ENCODE data around the gene PIP5K1C. TPM values are rescaled to one million over a fixed set of nuclear protein-coding genes. Genes with fewer than 3 reads are reported as not detected.

PIP5K1C gene
- total RNA-seq, 1 experiment from 2014 or later: 20.0 TPM

GRCh38 chr19:3696660-3696995 is 3.6 kb downstream of the PIP5K1C start:
- H3K9me2 ChIP-seq (ENCODE audit: insufficient read depth): no peaks in the 10 kb centered on the region
- H3K27ac ChIP-seq: no peak overlapping the region
- H3K27me3 ChIP-seq (ENCODE audit: insufficient read depth, low read depth): no peaks in the 10 kb centered on the region
- no peak for DNase-seq
- no peak overlapping the region for H3K4me2 ChIP-seq
- POLR2A ChIA-PET (ENCODE audit: unreplicated experiment): interaction anchor here (0.7 kb wide), 1 partner anchor 389 kb away, joined by 14 read pairs; no protein-coding TSS in a partner anchor
- CTCF ChIA-PET: no interaction called here
- H3K9me3 ChIP-seq (ENCODE audit: insufficient read depth, low read depth): no peaks in the 10 kb centered on the region
- no TSS peak for BruUV-seq (replicated peaks)
- H3F3A ChIP-seq (ENCODE audit: insufficient read depth, low read depth): peaks cover 10% of the 10 kb centered on the region; the same call in 1 of the 2 replicates
- H3K79me2 ChIP-seq (ENCODE audit: low read depth): 0 out of 2 replicates have a peak, but pooled peaks cover 8% of the 10 kb centered on the region
- no peak for TF ChIP-seq EZH2 (IDR thresholded peaks at IDR 0.05; ENCODE audit: low read depth)
- TF ChIP-seq CTCF (conservative IDR thresholded peaks at IDR 0.05): no peak
- no peaks in the 10 kb centered on the region; the same call in 1 of the 2 replicates for H3K4me1 ChIP-seq (replicated peaks; ENCODE audit: insufficient read depth)
- no peaks in the 10 kb centered on the region for H3K36me3 ChIP-seq (ENCODE audit: low read depth)
- intact Hi-C loops (cut with micrococcal nuclease; ENCODE audit: unreplicated experiment): no loop called here
- no peak overlapping the region for H2AFZ ChIP-seq
- H3K4me3 ChIP-seq: no peak overlapping the region
- H4K20me1 ChIP-seq (ENCODE audit: insufficient read depth): no peaks in the 10 kb centered on the region

GRCh38 chr19:3695986-3696659 is 4.1 kb downstream of the PIP5K1C start:
- Histone ChIP-seq H2AFZ (no peak overlapping the region), H3K9me3 (ENCODE audit: insufficient read depth, low read depth) (no peaks in the 10 kb centered on the region), H3F3A (ENCODE audit: insufficient read depth, low read depth) (peaks cover 5% of the 10 kb centered on the region; the same call in 1 of the 2 replicates), H3K4me1 (replicated peaks; ENCODE audit: insufficient read depth) (no peaks in the 10 kb centered on the region; the same call in 1 of the 2 replicates), H3K36me3 (ENCODE audit: low read depth) (no peaks in the 10 kb centered on the region), H3K79me2 (ENCODE audit: low read depth) (0 out of 2 replicates have a peak, but pooled peaks cover 8% of the 10 kb centered on the region), H3K4me3 (no peak overlapping the region), H4K20me1 (ENCODE audit: insufficient read depth) (no peaks in the 10 kb centered on the region), H3K27ac (no peak overlapping the region), H3K4me2 (no peak overlapping the region), H3K27me3 (ENCODE audit: insufficient read depth, low read depth) (no peaks in the 10 kb centered on the region), H3K9me2 (ENCODE audit: insufficient read depth) (no peaks in the 10 kb centered on the region)
- no peak for DNase-seq
- no TSS peak for BruUV-seq (replicated peaks)
- TF ChIP-seq EZH2 (IDR thresholded peaks at IDR 0.05; ENCODE audit: low read depth) (no peak), CTCF (conservative IDR thresholded peaks at IDR 0.05) (no peak)
- intact Hi-C loops (cut with micrococcal nuclease; ENCODE audit: unreplicated experiment): no loop called here
- ChIA-PET CTCF (interaction anchor here (0.5 kb wide), 1 partner anchor 121 kb away, joined by 3 read pairs; no protein-coding TSS in a partner anchor), POLR2A (ENCODE audit: unreplicated experiment) (no interaction called here)

GRCh38 chr19:3695124-3695733 is 5.0 kb downstream of the PIP5K1C start:
- Histone ChIP-seq H3K36me3 (ENCODE audit: low read depth) (no peaks in the 10 kb centered on the region), H2AFZ (no peak overlapping the region), H3F3A (ENCODE audit: insufficient read depth, low read depth) (no peaks in the 10 kb centered on the region), H3K4me2 (no peak overlapping the region), H3K4me3 (no peak overlapping the region), H3K9me3 (ENCODE audit: insufficient read depth, low read depth) (no peaks in the 10 kb centered on the region), H3K4me1 (replicated peaks; ENCODE audit: insufficient read depth) (no peaks in the 10 kb centered on the region), H3K27me3 (ENCODE audit: insufficient read depth, low read depth) (no peaks in the 10 kb centered on the region), H3K9me2 (ENCODE audit: insufficient read depth) (no peaks in the 10 kb centered on the region), H4K20me1 (ENCODE audit: insufficient read depth) (no peaks in the 10 kb centered on the region), H3K27ac (no peak overlapping the region), H3K79me2 (ENCODE audit: low read depth) (0 out of 2 replicates have a peak, but pooled peaks cover 8% of the 10 kb centered on the region)
- POLR2A ChIA-PET (ENCODE audit: unreplicated experiment): no interaction called here
- CTCF ChIA-PET: no interaction called here
- BruUV-seq (replicated peaks): no TSS peak
- no peak for DNase-seq
- TF ChIP-seq EZH2 (IDR thresholded peaks at IDR 0.05; ENCODE audit: low read depth) (no peak), CTCF (conservative IDR thresholded peaks at IDR 0.05) (no peak)
- intact Hi-C loops (cut with micrococcal nuclease; ENCODE audit: unreplicated experiment): no loop called here
